ENCODE results near the gene CD8A.
"Not testable (repeated sequence)": the region's sequence is repeated elsewhere in the genome, so short reads cannot be mapped to it uniquely, and the experiment has no call there.

- not testable (repeated sequence) for TF ChIP-seq CTCF (IDR thresholded peaks at IDR 0.05; ENCODE audit: low read depth, low read length); EZH2phosphoT487 (IDR thresholded peaks at IDR 0.05; ENCODE audit: low read depth)
Measured at GRCh38 chr2:86739889-86740288, 50.8 kb downstream of the CD8A start.
